Activated T-cell treated with anti-CD3 and anti-CD28 coated beads for 48 hours (primary cell): Measurements from ENCODE around the gene TBC1D8.

Experiments
- DNase-seq: peaks from one replicate; pipeline ENCODE4 v3.0.0-alpha.2; 2020; ENCODE audit warnings: low read depth

The TBC1D8 gene

GRCh38 chr2:100976645-100977391 lies 174.4 kb downstream of the TBC1D8 start:
- DNase-seq, result no peak

- DNase-seq, result no peak
Observed at GRCh38 chr2:100976061-100976460, 175.1 kb downstream of the TBC1D8 start.

- DNase-seq, result no peak
Observed at GRCh38 chr2:100975521-100975785, 175.7 kb downstream of the TBC1D8 start.

GRCh38 chr2:100974712-100975520 lies 176.3 kb downstream of the TBC1D8 start:
- DNase-seq, result no peak

- DNase-seq, result no peak
Observed at GRCh38 chr2:100972452-100972851, 178.7 kb downstream of the TBC1D8 start.

GRCh38 chr2:100971221-100971620 lies 180.0 kb downstream of the TBC1D8 start:
- no peak for DNase-seq

- DNase-seq, result no peak
Observed at GRCh38 chr2:100969998-100970397, 181.2 kb downstream of the TBC1D8 start.

GRCh38 chr2:100968146-100969145 lies 182.7 kb downstream of the TBC1D8 start:
- DNase-seq, result no peak

GRCh38 chr2:100967716-100968115 lies 183.5 kb downstream of the TBC1D8 start:
- DNase-seq, result no peak

GRCh38 chr2:100965596-100965995 lies 185.6 kb downstream of the TBC1D8 start:
- DNase-seq, result no peak

GRCh38 chr2:100964681-100965169 lies 186.5 kb downstream of the TBC1D8 start:
- DNase-seq, result no peak

GRCh38 chr2:100964222-100964621 lies 187.0 kb downstream of the TBC1D8 start:
- no peak for DNase-seq

- no peak for DNase-seq
Observed at GRCh38 chr2:100963026-100963375, 188.2 kb downstream of the TBC1D8 start.

GRCh38 chr2:100962366-100963025 lies 188.7 kb downstream of the TBC1D8 start:
- no peak for DNase-seq

- no peak for DNase-seq
Observed at GRCh38 chr2:100960688-100961087, 190.5 kb downstream of the TBC1D8 start.

GRCh38 chr2:100959225-100959880 lies 191.8 kb downstream of the TBC1D8 start:
- no peak for DNase-seq

GRCh38 chr2:100957996-100958653 lies 193.1 kb downstream of the TBC1D8 start:
- DNase-seq, result no peak
